22Rv1 (cell line): Measurements from ENCODE around the gene FMNL3.
"Not testable (repeated sequence)": the region's sequence is repeated elsewhere in the genome, so short reads cannot be mapped to it uniquely, and the experiment has no call there.

Experiments
- H3K27ac ChIP-seq: fragments of 450-650 bp; 2 replicates; pipeline ENCODE4 v1.5.1; 2017
- ZFX ChIP-seq: fragments of 450-650 bp; IDR thresholded peaks from 2 replicates; pipeline ENCODE4 v1.6.1; 2017; ENCODE audit warnings: antibody characterized with exemption, borderline replicate concordance
- TF ChIP-seq, protein P1 (sequence below): fragments of 450-650 bp; IDR thresholded peaks from 2 replicates; pipeline ENCODE4 v1.5.1; 2017; ENCODE audit warnings: mild to moderate bottlenecking

Gene FMNL3

DNA sequence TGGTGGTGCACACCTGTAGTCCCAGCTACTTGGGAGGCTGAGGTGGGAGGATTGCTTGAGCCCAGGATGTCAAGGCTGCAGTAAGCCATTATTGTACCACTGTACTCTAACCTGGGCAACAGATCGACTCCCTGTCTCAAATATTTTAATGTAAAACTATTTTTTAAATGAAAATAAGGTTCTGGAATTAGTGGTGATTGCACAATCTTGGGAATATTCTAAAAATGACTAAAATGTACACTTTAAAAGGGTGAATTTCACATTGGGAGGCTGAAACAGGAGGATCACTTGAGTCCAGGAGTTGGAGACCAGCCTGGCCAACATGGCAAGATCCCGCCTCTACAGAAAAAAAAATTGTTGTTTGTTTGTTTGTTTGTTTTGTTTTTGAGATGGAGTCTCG, 21.2 kb upstream of the FMNL3 start:
- H3K27ac ChIP-seq: no peak overlapping the region
- TF ChIP-seq ZFX: no peak
- TF ChIP-seq, protein P1, sequence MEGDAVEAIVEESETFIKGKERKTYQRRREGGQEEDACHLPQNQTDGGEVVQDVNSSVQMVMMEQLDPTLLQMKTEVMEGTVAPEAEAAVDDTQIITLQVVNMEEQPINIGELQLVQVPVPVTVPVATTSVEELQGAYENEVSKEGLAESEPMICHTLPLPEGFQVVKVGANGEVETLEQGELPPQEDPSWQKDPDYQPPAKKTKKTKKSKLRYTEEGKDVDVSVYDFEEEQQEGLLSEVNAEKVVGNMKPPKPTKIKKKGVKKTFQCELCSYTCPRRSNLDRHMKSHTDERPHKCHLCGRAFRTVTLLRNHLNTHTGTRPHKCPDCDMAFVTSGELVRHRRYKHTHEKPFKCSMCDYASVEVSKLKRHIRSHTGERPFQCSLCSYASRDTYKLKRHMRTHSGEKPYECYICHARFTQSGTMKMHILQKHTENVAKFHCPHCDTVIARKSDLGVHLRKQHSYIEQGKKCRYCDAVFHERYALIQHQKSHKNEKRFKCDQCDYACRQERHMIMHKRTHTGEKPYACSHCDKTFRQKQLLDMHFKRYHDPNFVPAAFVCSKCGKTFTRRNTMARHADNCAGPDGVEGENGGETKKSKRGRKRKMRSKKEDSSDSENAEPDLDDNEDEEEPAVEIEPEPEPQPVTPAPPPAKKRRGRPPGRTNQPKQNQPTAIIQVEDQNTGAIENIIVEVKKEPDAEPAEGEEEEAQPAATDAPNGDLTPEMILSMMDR: no peak

DNA sequence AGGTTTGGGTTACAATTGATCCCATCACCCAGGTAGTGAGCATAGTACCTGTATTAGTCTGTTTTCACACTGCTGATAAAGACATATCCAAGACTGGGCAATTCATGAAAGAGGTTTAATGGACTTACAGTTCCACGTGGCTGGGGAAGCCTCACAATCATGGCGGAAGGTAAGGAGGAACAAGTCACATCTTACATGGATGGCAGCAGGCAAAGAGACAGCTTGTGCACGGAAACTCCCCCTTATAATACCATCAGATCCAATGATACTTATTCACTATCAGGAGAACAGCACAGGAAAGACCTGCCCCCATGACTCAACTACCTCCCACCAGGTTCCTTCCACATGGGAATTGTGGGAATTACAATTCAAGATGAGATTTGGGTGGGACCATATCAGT, 14.2 kb upstream of the FMNL3 start:
- not testable (repeated sequence) for H3K27ac ChIP-seq

DNA sequence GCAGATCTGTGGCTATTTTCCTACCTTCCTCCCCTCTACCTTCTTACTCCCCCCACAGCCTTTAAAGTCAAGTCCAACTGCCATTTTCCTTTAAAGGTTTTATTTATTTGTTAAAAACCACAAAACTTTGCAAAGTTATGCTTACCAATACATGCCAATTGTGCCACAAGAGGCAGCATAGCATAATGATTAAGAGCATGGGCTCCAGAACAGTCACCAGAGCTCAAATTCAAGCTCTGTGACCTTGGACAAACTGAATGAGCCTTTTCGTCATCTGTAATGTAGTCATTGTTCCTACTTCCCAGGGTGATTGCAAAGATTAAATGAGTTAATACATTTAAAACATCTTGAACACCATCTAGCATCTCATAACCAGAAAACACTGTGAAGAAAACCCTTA, 13.0 kb upstream of the FMNL3 start:
- TF ChIP-seq, protein P1: peak; percentile 27
- TF ChIP-seq ZFX: no peak
- H3K27ac ChIP-seq: no peak overlapping the region

DNA sequence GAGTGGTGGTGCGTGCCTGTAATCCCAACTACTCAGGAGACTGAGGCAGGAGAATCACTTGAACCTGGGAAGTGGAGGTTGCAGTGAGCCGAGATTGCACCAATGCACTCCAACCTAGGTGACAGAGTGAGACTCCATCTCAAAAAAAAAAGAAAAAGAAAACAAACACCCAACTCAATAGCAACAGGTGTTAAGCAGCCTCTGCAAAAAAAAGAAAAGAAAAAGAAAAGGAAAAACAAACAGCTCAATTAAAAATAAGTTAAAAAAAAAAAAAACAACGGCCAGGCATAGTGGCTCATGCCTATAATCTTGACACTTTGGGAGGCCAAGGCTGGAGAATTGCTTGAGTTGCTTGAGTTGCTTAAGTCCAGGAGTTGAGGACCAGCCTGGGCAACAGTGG, 10.6 kb upstream of the FMNL3 start:
- not testable (repeated sequence) for H3K27ac ChIP-seq

DNA sequence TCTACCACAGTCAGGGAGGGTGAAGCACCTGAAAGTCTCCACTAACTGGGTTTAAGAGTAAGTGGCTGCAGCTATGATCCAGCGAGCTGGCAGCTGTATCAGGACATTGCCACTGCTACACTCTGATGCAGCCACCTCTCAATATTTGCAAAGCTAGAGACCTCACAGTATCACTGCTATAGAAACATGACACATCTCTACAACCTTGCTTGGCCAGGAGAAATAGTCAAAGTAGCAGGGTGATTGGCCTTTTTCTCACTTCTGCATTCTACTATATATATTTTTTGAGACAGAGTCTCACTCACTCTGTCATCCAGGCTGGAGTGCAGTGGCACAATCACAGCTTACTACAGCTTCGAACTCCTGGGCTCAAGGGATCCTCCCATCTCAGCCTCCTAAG, 9.3 kb upstream of the FMNL3 start:
- no peak overlapping the region for H3K27ac ChIP-seq
- TF ChIP-seq, protein P1: no peak
- TF ChIP-seq ZFX: no peak

DNA sequence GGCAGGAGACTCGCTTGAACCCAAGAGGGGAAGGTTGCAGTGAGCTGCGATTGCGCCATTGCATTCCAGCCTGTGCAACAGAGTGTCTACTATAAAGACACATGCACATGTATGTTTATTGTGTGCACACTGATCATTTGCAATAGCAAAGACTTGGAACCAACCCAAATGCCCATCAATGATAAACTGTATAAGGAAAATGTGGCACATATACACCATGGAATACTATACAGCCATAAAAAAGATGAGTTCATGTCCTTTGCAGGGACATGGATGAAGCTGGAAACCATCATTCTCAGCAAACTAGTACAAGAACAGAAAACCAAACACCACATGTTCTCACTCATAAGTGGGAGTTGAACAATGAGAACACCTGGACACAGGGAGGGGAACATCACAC, 6.7 kb upstream of the FMNL3 start:
- H3K27ac ChIP-seq: not testable (repeated sequence)

DNA sequence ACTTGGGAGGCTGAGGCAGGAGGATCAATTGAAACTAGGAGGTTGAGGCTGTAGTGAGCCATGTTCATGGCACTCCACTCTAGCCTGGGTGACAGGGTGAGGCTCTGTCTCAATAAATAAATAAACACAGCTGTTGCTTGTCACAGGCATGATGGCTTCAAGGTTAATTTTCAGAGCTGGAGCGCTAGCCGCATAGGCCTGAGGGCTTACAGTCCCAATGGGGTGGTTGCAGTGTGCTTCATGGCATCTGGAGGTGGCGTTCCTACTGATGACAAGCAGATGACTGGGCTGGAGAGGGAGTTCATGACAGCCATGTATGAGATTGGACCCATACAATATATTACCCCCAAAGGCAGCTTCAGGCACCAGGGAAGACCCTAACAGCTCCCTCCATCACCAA, 1.6 kb upstream of the FMNL3 start:
- TF ChIP-seq, protein P1: no peak
- TF ChIP-seq ZFX: no peak

DNA sequence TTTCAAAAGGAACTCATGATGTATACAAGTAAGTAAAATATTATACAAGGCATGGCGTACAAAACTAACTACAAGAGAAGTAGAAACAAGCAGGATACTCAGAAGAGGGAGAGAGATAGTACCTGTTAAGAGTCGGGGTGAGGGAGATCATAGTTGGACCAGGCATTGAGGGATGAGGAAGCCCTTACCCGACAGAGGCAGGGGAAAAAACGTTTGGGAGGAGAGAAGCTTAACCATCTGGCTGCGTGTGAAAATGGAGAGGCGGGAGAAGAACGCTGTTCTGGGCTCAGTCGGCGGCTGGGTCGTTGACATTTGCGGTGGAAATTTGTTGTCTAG, 575 bp upstream of the FMNL3 start:
- no peak overlapping the region for H3K27ac ChIP-seq

More for the DNA sequence above, 1.6 kb upstream of the FMNL3 start:
- no peak overlapping the region for H3K27ac ChIP-seq

DNA sequence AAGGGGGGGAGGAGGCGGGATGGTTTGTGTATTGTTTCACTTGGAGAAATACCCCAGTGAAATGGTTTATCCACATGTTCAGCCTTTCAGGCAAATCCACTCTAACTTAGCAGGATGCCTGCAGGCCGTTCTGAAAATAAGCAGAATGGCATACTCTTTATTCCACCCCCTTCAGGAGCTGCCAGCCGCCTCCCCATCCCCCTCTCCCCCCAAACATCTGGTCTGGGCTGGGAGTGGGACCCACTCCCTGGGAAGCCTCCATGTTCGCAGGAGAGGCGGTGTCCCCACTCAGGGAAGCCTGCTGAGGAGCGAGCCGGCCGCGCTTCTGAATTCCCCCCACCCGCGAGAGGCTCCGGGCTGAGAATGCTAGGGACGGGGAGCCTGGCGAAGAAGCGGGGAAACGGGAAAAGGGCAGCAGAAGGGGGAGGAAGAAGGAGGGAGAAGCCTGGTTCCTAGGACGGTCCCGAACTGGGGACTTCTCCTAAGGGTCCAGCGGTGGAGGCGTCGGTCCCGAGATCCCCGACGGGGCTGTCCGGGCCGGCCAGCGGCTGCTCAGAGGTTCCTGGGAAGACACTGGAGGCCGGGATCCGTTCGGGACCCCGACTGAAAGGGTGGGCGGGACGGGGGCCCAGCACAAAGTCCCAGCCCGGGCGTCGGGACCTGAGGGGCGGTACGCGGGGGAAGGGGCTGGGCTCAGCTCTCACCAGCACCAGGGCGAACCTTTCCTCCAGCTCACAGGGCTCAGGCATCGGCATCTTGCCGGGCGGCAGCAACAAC, 666 bp downstream of the FMNL3 start:
- H3K27ac ChIP-seq: no peak overlapping the region
- TF ChIP-seq, protein P1: no peak
- TF ChIP-seq ZFX: no peak

More for the DNA sequence above, 575 bp upstream of the FMNL3 start:
- TF ChIP-seq ZFX: no peak
- TF ChIP-seq, protein P1: peak; percentile 69
